ACC112 (cell line): ENCODE data around the gene CLIP1.
A peak's percentile ranks its signal among the peaks of the same experiment; 100 is the strongest.
"Not testable (repeated sequence)": the region's sequence is repeated elsewhere in the genome, so short reads cannot be mapped to it uniquely, and the experiment has no call there.

Experiments used
- H2AFZ ChIP-seq: fragments of 200-600 bp; sonication (generic); one replicate; pipeline ENCODE4 v1.6.0; 2017; ENCODE audit warnings: antibody characterized with exemption, low read length; ENCODE audit not compliant: unreplicated experiment
- H3K27ac ChIP-seq: fragments of 200-600 bp; sonication (generic); 2 replicates; pipeline ENCODE4 v1.5.1; 2014; ENCODE audit warnings: low read depth, mild to moderate bottlenecking, antibody characterized with exemption, low read length, moderate library complexity
- H3K27me3 ChIP-seq: fragments of 200-600 bp; sonication (generic); 2 replicates; pipeline ENCODE4 v1.6.1; 2014; ENCODE audit warnings: mild to moderate bottlenecking, antibody characterized with exemption, low read length, moderate library complexity, mixed read lengths; ENCODE audit not compliant: insufficient read depth
- H3K36me3 ChIP-seq: fragments of 200-600 bp; sonication (generic); 2 replicates; pipeline ENCODE4 v1.6.1; 2016; ENCODE audit warnings: mild to moderate bottlenecking, antibody characterized with exemption, low read length, moderate library complexity, mixed read lengths; ENCODE audit not compliant: insufficient read depth
- H3K4me1 ChIP-seq: fragments of 200-600 bp; sonication (generic); one replicate; pipeline ENCODE4 v1.6.1; 2016; ENCODE audit warnings: low read length, mixed read lengths; ENCODE audit not compliant: insufficient read depth, unreplicated experiment, control insufficient read depth
- H3K4me3 ChIP-seq: fragments of 200-600 bp; sonication (generic); 2 replicates; pipeline ENCODE4 v1.5.1; 2014; ENCODE audit warnings: mild to moderate bottlenecking, low read depth, low read length
- H3K79me2 ChIP-seq: fragments of 200-600 bp; sonication (generic); one replicate; pipeline ENCODE4 v1.6.0; 2016; ENCODE audit warnings: low read length; ENCODE audit not compliant: control insufficient read depth, unreplicated experiment, insufficient read depth

CLIP1 gene

GRCh38 chr12:122283680-122284079 lies 138.8 kb downstream of the CLIP1 start:
- H3K36me3 ChIP-seq = no peaks in the 10 kb centered on the region
- H3K4me1 ChIP-seq = peaks cover 8% of the 10 kb centered on the region
- H3K27ac ChIP-seq = no peak overlapping the region
- H2AFZ ChIP-seq = no peak overlapping the region
- no peak overlapping the region for H3K4me3 ChIP-seq
- no peaks in the 10 kb centered on the region for H3K27me3 ChIP-seq
- H3K79me2 ChIP-seq = no peaks in the 10 kb centered on the region

- no peaks in the 10 kb centered on the region; the same call in 1 of the 2 replicates for H3K36me3 ChIP-seq
- peak overlapping the region; percentile 36; the same call in 1 of the 2 replicates for H3K27ac ChIP-seq
- no peak overlapping the region for H2AFZ ChIP-seq
- no peaks in the 10 kb centered on the region for H3K27me3 ChIP-seq
- H3K4me1 ChIP-seq = peaks cover 8% of the 10 kb centered on the region
- H3K4me3 ChIP-seq = no peak overlapping the region
- no peaks in the 10 kb centered on the region for H3K79me2 ChIP-seq
These were observed 140.4 kb downstream of the CLIP1 start for GRCh38 chr12:122282061-122282460.

- H3K27ac ChIP-seq = no peak overlapping the region
- no peaks in the 10 kb centered on the region for H3K27me3 ChIP-seq
- H3K79me2 ChIP-seq = no peaks in the 10 kb centered on the region
- H3K4me1 ChIP-seq = no peaks in the 10 kb centered on the region
- no peak overlapping the region for H2AFZ ChIP-seq
- H3K4me3 ChIP-seq = no peak overlapping the region
- H3K36me3 ChIP-seq = peaks cover 8% of the 10 kb centered on the region; the same call in 1 of the 2 replicates
These were observed 146.2 kb downstream of the CLIP1 start for GRCh38 chr12:122276242-122276641.

- Histone ChIP-seq H3K4me3 (no peak overlapping the region), H3K4me1 (no peaks in the 10 kb centered on the region), H3K27me3 (no peaks in the 10 kb centered on the region), H2AFZ (no peak overlapping the region), H3K36me3 (peaks cover 8% of the 10 kb centered on the region; the same call in 1 of the 2 replicates), H3K79me2 (no peaks in the 10 kb centered on the region), H3K27ac (no peak overlapping the region)
These were observed 147.0 kb downstream of the CLIP1 start for GRCh38 chr12:122275459-122275858.

GRCh38 chr12:122266230-122266901 lies 156.1 kb downstream of the CLIP1 start, which contains the start of gene VPS33A:
Gene VPS33A (minus strand): TSS chr12:122266494. CDS start chr12:122266408, 86 bp downstream.
- no peaks in the 10 kb centered on the region for H3K27me3 ChIP-seq
- no peaks in the 10 kb centered on the region for H3K4me1 ChIP-seq
- H3K27ac ChIP-seq = peak within 1 kb of the TSS; percentile 80
- peak within 1 kb of the TSS; percentile 93 for H3K4me3 ChIP-seq
- 0 out of 2 replicates have a peak, but pooled peaks cover under 1% of the 10 kb centered on the region for H3K36me3 ChIP-seq
- peak within 1 kb of the TSS; percentile 68 for H2AFZ ChIP-seq
- peaks cover 8% of the 10 kb centered on the region for H3K79me2 ChIP-seq

- Histone ChIP-seq H3K4me3 (peak overlapping the region; percentile 93), H2AFZ (peak overlapping the region; percentile 68)
These were observed 156.6 kb downstream of the CLIP1 start for GRCh38 chr12:122265886-122266229.

GRCh38 chr12:122265476-122265875 lies 157.0 kb downstream of the CLIP1 start:
- Histone ChIP-seq H3K27me3 (no peaks in the 10 kb centered on the region), H3K27ac (peak overlapping the region; percentile 80; the same call in 1 of the 2 replicates), H3K36me3 (no peaks in the 10 kb centered on the region), H3K4me1 (no peaks in the 10 kb centered on the region), H2AFZ (peak overlapping the region; percentile 68), H3K4me3 (peak overlapping the region; percentile 93), H3K79me2 (peaks cover 8% of the 10 kb centered on the region)

More at GRCh38 chr12:122265886-122266229, 156.6 kb downstream of the CLIP1 start:
- Histone ChIP-seq H3K79me2 (peaks cover 8% of the 10 kb centered on the region), H3K27me3 (no peaks in the 10 kb centered on the region), H3K4me1 (no peaks in the 10 kb centered on the region), H3K36me3 (no peaks in the 10 kb centered on the region), H3K27ac (peak overlapping the region; percentile 80)

GRCh38 chr12:122260735-122261134 lies 161.7 kb downstream of the CLIP1 start:
- not testable (repeated sequence) for H3K36me3 ChIP-seq, H3K4me1 ChIP-seq, H3K27ac ChIP-seq, H3K79me2 ChIP-seq, H3K27me3 ChIP-seq, H3K4me3 ChIP-seq, H2AFZ ChIP-seq

GRCh38 chr12:122258939-122259338 lies 163.5 kb downstream of the CLIP1 start:
- H3K27ac ChIP-seq, H3K4me1 ChIP-seq, H3K27me3 ChIP-seq, H3K79me2 ChIP-seq, H2AFZ ChIP-seq, H3K36me3 ChIP-seq, H3K4me3 ChIP-seq: not testable (repeated sequence)

- not testable (repeated sequence) for H3K4me3 ChIP-seq, H3K27me3 ChIP-seq, H2AFZ ChIP-seq, H3K4me1 ChIP-seq, H3K27ac ChIP-seq, H3K79me2 ChIP-seq, H3K36me3 ChIP-seq
These were observed 164.0 kb downstream of the CLIP1 start for GRCh38 chr12:122258462-122258861.

GRCh38 chr12:122250536-122250935 lies 171.9 kb downstream of the CLIP1 start:
- H3K36me3 ChIP-seq = no peaks in the 10 kb centered on the region; the same call in 1 of the 2 replicates
- H3K4me1 ChIP-seq = no peaks in the 10 kb centered on the region
- no peaks in the 10 kb centered on the region for H3K79me2 ChIP-seq
- no peak overlapping the region for H3K27ac ChIP-seq
- H3K4me3 ChIP-seq = no peak overlapping the region
- H3K27me3 ChIP-seq = no peaks in the 10 kb centered on the region
- H2AFZ ChIP-seq = no peak overlapping the region
